ENCODE measurements around the gene ST3GAL4.

The ST3GAL4 gene

GRCh38 chr11:126460417-126461095, 105.1 kb downstream of the ST3GAL4 start:
- no peak for TF ChIP-seq CTCF (IDR thresholded peaks at IDR 0.05; ENCODE audit: low read depth, low read length, missing control alignments)
- DNase-seq (ENCODE audit: extremely low read depth, low read depth) = no peak
- H3K4me3 ChIP-seq (replicated peaks; ENCODE audit: low read depth, low read length) = no peak overlapping the region

GRCh38 chr11:126461096-126461440, 105.6 kb downstream of the ST3GAL4 start:
- TF ChIP-seq CTCF (IDR thresholded peaks at IDR 0.05; ENCODE audit: low read depth, low read length, missing control alignments) = no peak
- H3K4me3 ChIP-seq (replicated peaks; ENCODE audit: low read depth, low read length) = no peak overlapping the region
- no peak for DNase-seq (ENCODE audit: extremely low read depth, low read depth)

GRCh38 chr11:126461996-126462395, 106.5 kb downstream of the ST3GAL4 start:
- DNase-seq (ENCODE audit: extremely low read depth, low read depth) = no peak
- H3K4me3 ChIP-seq (replicated peaks; ENCODE audit: low read depth, low read length) = no peak overlapping the region
- no peak for TF ChIP-seq CTCF (IDR thresholded peaks at IDR 0.05; ENCODE audit: low read depth, low read length, missing control alignments)

- TF ChIP-seq CTCF (IDR thresholded peaks at IDR 0.05; ENCODE audit: low read depth, low read length, missing control alignments) = no peak
- no peak overlapping the region for H3K4me3 ChIP-seq (replicated peaks; ENCODE audit: low read depth, low read length)
- no peak for DNase-seq (ENCODE audit: extremely low read depth, low read depth)
Observed at GRCh38 chr11:126462422-126462821, 106.9 kb downstream of the ST3GAL4 start.

Data from HFF-Myc (cell line).